Upper lobe of left lung (tissue), 4 donors: ENCODE results near the gene TMEM41B.

ENCODE experiments used
- POLR2AphosphoS5 ChIP-seq, 2 donors: sonication (generic); formaldehyde crosslinking; IDR thresholded peaks; one replicate each; pipeline ENCODE4 v1.5.1; 2017; ENCODE audit warnings: antibody characterized with exemption in 2 of 2
- TF ChIP-seq, protein P1 (sequence below), 6 experiments: fragments of 450-650 bp in 4 of 6; fragments of 200-600 bp in 2 of 6; sonication (generic) in 2 of 6; IDR thresholded peaks; one replicate each; pipeline ENCODE4 v1.5.1; 2016 to 2019; ENCODE audit warnings: antibody characterized with exemption in 6 of 6

DNA sequence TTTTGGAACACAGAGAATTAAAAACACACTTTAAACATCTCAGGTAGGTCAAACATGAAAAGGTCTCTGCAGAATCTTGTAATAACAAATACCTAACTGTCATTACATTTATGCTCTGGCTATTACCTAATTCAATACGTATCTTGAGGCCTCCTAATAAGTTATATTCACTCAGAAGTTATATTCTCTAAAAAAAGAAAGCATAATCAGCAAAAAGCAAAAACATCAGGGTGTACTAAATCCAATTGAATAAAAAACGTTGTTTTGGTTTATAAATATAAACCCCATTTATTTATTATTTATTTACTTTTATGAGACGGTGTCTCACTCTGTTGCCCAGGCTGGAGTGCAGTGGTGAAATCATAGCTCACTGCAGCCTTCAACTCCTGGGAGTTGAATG, 10.2 kb downstream of the TMEM41B start:
- TF ChIP-seq, protein P1, sequence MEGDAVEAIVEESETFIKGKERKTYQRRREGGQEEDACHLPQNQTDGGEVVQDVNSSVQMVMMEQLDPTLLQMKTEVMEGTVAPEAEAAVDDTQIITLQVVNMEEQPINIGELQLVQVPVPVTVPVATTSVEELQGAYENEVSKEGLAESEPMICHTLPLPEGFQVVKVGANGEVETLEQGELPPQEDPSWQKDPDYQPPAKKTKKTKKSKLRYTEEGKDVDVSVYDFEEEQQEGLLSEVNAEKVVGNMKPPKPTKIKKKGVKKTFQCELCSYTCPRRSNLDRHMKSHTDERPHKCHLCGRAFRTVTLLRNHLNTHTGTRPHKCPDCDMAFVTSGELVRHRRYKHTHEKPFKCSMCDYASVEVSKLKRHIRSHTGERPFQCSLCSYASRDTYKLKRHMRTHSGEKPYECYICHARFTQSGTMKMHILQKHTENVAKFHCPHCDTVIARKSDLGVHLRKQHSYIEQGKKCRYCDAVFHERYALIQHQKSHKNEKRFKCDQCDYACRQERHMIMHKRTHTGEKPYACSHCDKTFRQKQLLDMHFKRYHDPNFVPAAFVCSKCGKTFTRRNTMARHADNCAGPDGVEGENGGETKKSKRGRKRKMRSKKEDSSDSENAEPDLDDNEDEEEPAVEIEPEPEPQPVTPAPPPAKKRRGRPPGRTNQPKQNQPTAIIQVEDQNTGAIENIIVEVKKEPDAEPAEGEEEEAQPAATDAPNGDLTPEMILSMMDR (IDR thresholded peaks at IDR 0.05) = no peak
- no peak for TF ChIP-seq POLR2AphosphoS5 (IDR thresholded peaks at IDR 0.05)
